HFFc6 (cell line): ENCODE measurements around the gene HLA-DOB. TPM values are rescaled to one million over a fixed set of nuclear protein-coding genes. Genes with fewer than 3 reads are reported as not detected.

ENCODE experiments used
- DNase-seq: peaks from one replicate; pipeline ENCODE4 v3.0.0-alpha.2; 2018
- H3K27ac Mint-ChIP-seq: 2 replicates; pipeline ENCODE4 v1.8.0; 2020; ENCODE audit warnings: mild to moderate bottlenecking, mixed read lengths
- H3K27me3 Mint-ChIP-seq: 2 replicates; pipeline ENCODE4 v1.8.0; 2021; ENCODE audit warnings: mild to moderate bottlenecking, moderate library complexity, mixed read lengths; ENCODE audit not compliant: insufficient read depth
- H3K36me3 Mint-ChIP-seq: 2 replicates; pipeline ENCODE4 v1.8.0; 2021; ENCODE audit warnings: low read depth, mixed read lengths
- H3K4me1 Mint-ChIP-seq: 2 replicates; pipeline ENCODE4 v1.8.0; 2020; ENCODE audit warnings: low read depth, mixed read lengths
- H3K4me3 Mint-ChIP-seq: 2 replicates; pipeline ENCODE4 v1.8.0; 2020; ENCODE audit warnings: mild to moderate bottlenecking, moderate library complexity, mixed read lengths
- H3K9me3 Mint-ChIP-seq: 2 replicates; pipeline ENCODE4 v1.8.0; 2020; ENCODE audit warnings: mild to moderate bottlenecking, mixed read lengths
- CTCF ChIP-seq: fragments of 200-600 bp; sonication (generic); IDR thresholded peaks from 2 replicates; pipeline ENCODE4 v1.5.0; 2021; ENCODE audit warnings: antibody characterized with exemption, mild to moderate bottlenecking
- total RNA-seq, 6 experiments: library from RNA; stranded (reverse); fragmentation: NEBNext Ultra II Directional; extraction: Animal tissue kit (Norgen Biotek cat#: 25700); gene quantifications; 2 replicates in 1 of 6; 3 replicates in 5 of 6; pipeline ENCODE4 v1.2.3, GENCODE V29; 2021

Gene HLA-DOB
- total RNA-seq, 6 experiments from 2014 or later, result 0.14 to 0.28 TPM; not detected in 4

- no peak for TF ChIP-seq CTCF
- no peak overlapping the region for H3K27ac Mint-ChIP-seq
- no peak for DNase-seq
- H3K4me3 Mint-ChIP-seq, result no peak overlapping the region
- H3K36me3 Mint-ChIP-seq, result peaks cover 13% of the 10 kb centered on the region
- H3K27me3 Mint-ChIP-seq, result 0 out of 2 replicates have a peak, but pooled peaks cover 2% of the 10 kb centered on the region
- H3K4me1 Mint-ChIP-seq, result peaks cover 13% of the 10 kb centered on the region
- no peaks in the 10 kb centered on the region for H3K9me3 Mint-ChIP-seq
Measured at GRCh38 chr6:32830936-32831335, 14.1 kb upstream of the HLA-DOB start.

GRCh38 chr6:32830017-32830416 is 13.2 kb upstream of the HLA-DOB start:
- 0 out of 2 replicates have a peak, but pooled peaks cover 2% of the 10 kb centered on the region for H3K27me3 Mint-ChIP-seq
- peaks cover 10% of the 10 kb centered on the region for H3K4me1 Mint-ChIP-seq
- TF ChIP-seq CTCF, result no peak

GRCh38 chr6:32829495-32829894 is 12.7 kb upstream of the HLA-DOB start:
- Mint-ChIP-seq H3K4me3 (no peak overlapping the region), H3K36me3 (peaks cover 13% of the 10 kb centered on the region), H3K27me3 (0 out of 2 replicates have a peak, but pooled peaks cover 2% of the 10 kb centered on the region), H3K4me1 (peaks cover 10% of the 10 kb centered on the region), H3K9me3 (no peaks in the 10 kb centered on the region), H3K27ac (no peak overlapping the region)
- TF ChIP-seq CTCF, result no peak
- DNase-seq, result no peak

More at GRCh38 chr6:32830017-32830416, 13.2 kb upstream of the HLA-DOB start:
- Mint-ChIP-seq H3K36me3 (peaks cover 13% of the 10 kb centered on the region), H3K9me3 (no peaks in the 10 kb centered on the region), H3K4me3 (no peak overlapping the region), H3K27ac (no peak overlapping the region)
- DNase-seq, result no peak

- no peak overlapping the region for H3K4me3 Mint-ChIP-seq
- H3K4me1 Mint-ChIP-seq, result peaks cover 10% of the 10 kb centered on the region
- DNase-seq, result no peak
- H3K9me3 Mint-ChIP-seq, result no peaks in the 10 kb centered on the region
- H3K27me3 Mint-ChIP-seq, result 0 out of 2 replicates have a peak, but pooled peaks cover 2% of the 10 kb centered on the region
- TF ChIP-seq CTCF, result no peak
- no peak overlapping the region for H3K27ac Mint-ChIP-seq
- peaks cover 6% of the 10 kb centered on the region for H3K36me3 Mint-ChIP-seq
Measured at GRCh38 chr6:32827025-32827424, 10.2 kb upstream of the HLA-DOB start.

GRCh38 chr6:32825966-32826365 is 9.2 kb upstream of the HLA-DOB start:
- Mint-ChIP-seq H3K4me3 (no peak overlapping the region), H3K9me3 (no peaks in the 10 kb centered on the region), H3K27me3 (0 out of 2 replicates have a peak, but pooled peaks cover 2% of the 10 kb centered on the region), H3K27ac (peak overlapping the region; percentile 9; the same call in 1 of the 2 replicates), H3K4me1 (peaks cover 10% of the 10 kb centered on the region), H3K36me3 (peaks cover 6% of the 10 kb centered on the region)
- peak; percentile 44 for DNase-seq
- TF ChIP-seq CTCF, result peak; percentile 64
